SK-N-SH (cell line): ENCODE measurements around the gene ACOT7. TPM values are rescaled to one million over a fixed set of nuclear protein-coding genes. Genes with fewer than 3 reads are reported as not detected.

ENCODE experiments used
- CTCF ChIA-PET: fragments of 300-600, 350-600 bp; formaldehyde crosslinking; extraction: SDS; loops from one replicate; lab custom pipeline; 2021; lab: Yijun Ruan, JAX
- POLR2A ChIA-PET: fragments of 350-600 bp; sonication (Branson Sonifier 250); formaldehyde crosslinking; extraction: SDS; loops from one replicate; lab custom pipeline; 2020; ENCODE audit warnings: antibody characterized with exemption, inconsistent platforms; lab: Yijun Ruan, JAX
- DNase-seq: peaks from one replicate; pipeline ENCODE4 v3.0.0; 2012
- H2AFZ ChIP-seq: fragments of 200-600 bp; sonication (generic); 2 replicates; pipeline ENCODE4 v1.8.1; 2016; ENCODE audit warnings: antibody characterized with exemption, mild to moderate bottlenecking, low read depth
- H3F3A ChIP-seq: fragments of 200-600 bp; sonication (generic); replicated peaks from 2 replicates; pipeline ENCODE3; 2016; ENCODE audit warnings: antibody characterized with exemption, mild to moderate bottlenecking; ENCODE audit not compliant: insufficient read depth
- H3K27ac ChIP-seq, 2 experiments: fragments of 200-500 bp in 1 of 2; fragments of 200-600 bp in 1 of 2; sonication (Bioruptor generic) in 1 of 2; sonication (generic), shearing (Covaris generic) in 1 of 2; 2 replicates each; pipeline versions ENCODE4 v1.5.1 to v1.6.1; 2014 to 2016; ENCODE audit warnings: low read depth in 2 of 2, inconsistent platforms in 1 of 2, low read length in 1 of 2, mild to moderate bottlenecking in 1 of 2, mixed read lengths in 1 of 2
- H3K27me3 ChIP-seq: fragments of 200-600 bp; sonication (generic), shearing (Covaris generic); 2 replicates; pipeline ENCODE4 v1.6.1; 2016; ENCODE audit warnings: mixed run types; ENCODE audit not compliant: insufficient read depth
- H3K36me3 ChIP-seq, 2 experiments: fragments of 200-500 bp in 1 of 2; fragments of 200-600 bp in 1 of 2; sonication (Bioruptor generic) in 1 of 2; sonication (generic) in 1 of 2; replicated peaks in 1 of 2; 2 replicates each; pipeline versions ENCODE3 to v1.5.1; 2014 to 2016; ENCODE audit warnings: low read length in 1 of 2, mild to moderate bottlenecking in 1 of 2; ENCODE audit not compliant: insufficient read depth in 2 of 2, control insufficient read depth in 1 of 2
- H3K4me1 ChIP-seq, 2 experiments: fragments of 200-500 bp in 1 of 2; fragments of 200-600 bp in 1 of 2; sonication (Bioruptor generic) in 1 of 2; sonication (generic), shearing (Covaris generic) in 1 of 2; 2 replicates each; pipeline versions ENCODE4 v1.5.1 to v1.6.1; 2014 to 2016; ENCODE audit warnings: low read depth in 1 of 2, low read length in 1 of 2, mixed run types in 1 of 2; ENCODE audit not compliant: insufficient read depth in 2 of 2, control insufficient read depth in 1 of 2
- H3K4me2 ChIP-seq: fragments of 200-600 bp; sonication (generic), shearing (Covaris generic); 2 replicates; pipeline ENCODE4 v1.6.1; 2017; ENCODE audit warnings: mixed run types
- H3K4me3 ChIP-seq, 2 experiments: fragments of 200-500 bp in 1 of 2; fragments of 200-600 bp in 1 of 2; sonication (Bioruptor generic) in 1 of 2; sonication (generic), shearing (Covaris generic) in 1 of 2; 2 replicates each; pipeline versions ENCODE4 v1.5.1 to v1.8.1; 2014 to 2016; ENCODE audit warnings: low read depth in 2 of 2, inconsistent platforms in 1 of 2, low read length in 1 of 2, mild to moderate bottlenecking in 1 of 2, mixed read lengths in 1 of 2, moderate library complexity in 1 of 2
- H3K79me2 ChIP-seq: fragments of 200-600 bp; sonication (generic); 2 replicates; pipeline ENCODE4 v1.8.1; 2017; ENCODE audit warnings: mild to moderate bottlenecking; ENCODE audit not compliant: insufficient read depth
- H3K9ac ChIP-seq: fragments of 200-600 bp; sonication (generic); 2 replicates; pipeline ENCODE4 v1.6.1; 2017; ENCODE audit warnings: mixed run types
- H3K9me2 ChIP-seq: fragments of 200-600 bp; sonication (generic); 2 replicates; pipeline ENCODE4 v1.6.1; 2017; ENCODE audit warnings: mixed run types
- H3K9me3 ChIP-seq: fragments of 200-600 bp; sonication (generic); 2 replicates; pipeline ENCODE4 v1.6.1; 2017; ENCODE audit warnings: mixed run types, mild to moderate bottlenecking, moderate library complexity
- H4K20me1 ChIP-seq: fragments of 200-600 bp; sonication (generic); 2 replicates; pipeline ENCODE4 v1.6.1; 2017; ENCODE audit warnings: mild to moderate bottlenecking, mixed run types; ENCODE audit not compliant: insufficient read depth
- CHD2 ChIP-seq: fragments of 150-350 bp; IDR thresholded peaks from 2 replicates; pipeline ENCODE4 v1.6.1; 2018; ENCODE audit warnings: low read length; ENCODE audit not compliant: partially characterized antibody
- CTCF ChIP-seq: fragments of 200-600 bp; sonication (generic); IDR thresholded peaks from 2 replicates; pipeline ENCODE4 v1.6.1; 2017; ENCODE audit warnings: antibody characterized with exemption, mild to moderate bottlenecking, moderate library complexity
- ELF1 ChIP-seq: IDR thresholded peaks from 2 replicates; pipeline ENCODE4 v1.4.0; 2012
- FOSL2 ChIP-seq: IDR thresholded peaks from 2 replicates; pipeline ENCODE4 v1.4.0; 2012; ENCODE audit warnings: low read depth, mild to moderate bottlenecking, moderate library complexity, borderline replicate concordance
- GABPA ChIP-seq: IDR thresholded peaks from 2 replicates; pipeline ENCODE4 v1.4.0; 2012; ENCODE audit warnings: low read depth, mild to moderate bottlenecking
- GATA2 ChIP-seq: sonication (generic); formaldehyde crosslinking; IDR thresholded peaks from 2 replicates; pipeline ENCODE4 v1.5.0; 2020; ENCODE audit warnings: mild to moderate bottlenecking, missing genetic modification reagents
- JUND ChIP-seq: IDR thresholded peaks from 2 replicates; pipeline ENCODE4 v1.4.0; 2012
- NFIC ChIP-seq: IDR thresholded peaks from 2 replicates; pipeline ENCODE4 v1.4.0; 2012; ENCODE audit warnings: borderline replicate concordance
- PBX3 ChIP-seq: IDR thresholded peaks from 2 replicates; pipeline ENCODE4; 2012
- RAD21 ChIP-seq: IDR thresholded peaks from 2 replicates; pipeline ENCODE4 v1.6.1; 2012; ENCODE audit warnings: mild to moderate bottlenecking, low read length
- RCOR1 ChIP-seq: fragments of 150-350 bp; IDR thresholded peaks from 2 replicates; pipeline ENCODE4 v1.6.1; 2017; ENCODE audit warnings: antibody characterized with exemption, low read length
- RXRA ChIP-seq: IDR thresholded peaks from 2 replicates; pipeline ENCODE4 v1.4.0; 2012; ENCODE audit warnings: low read depth, mild to moderate bottlenecking, borderline replicate concordance
- SMC3 ChIP-seq: IDR thresholded peaks from 2 replicates; pipeline ENCODE4 v1.6.1; 2012; ENCODE audit warnings: low read depth, low read length, improper control_type of control experiment
- TCF12 ChIP-seq: IDR thresholded peaks from 2 replicates; pipeline ENCODE4 v1.4.0; 2012
- TEAD4 ChIP-seq: IDR thresholded peaks from 2 replicates; pipeline ENCODE4 v1.4.0; 2012; ENCODE audit warnings: mild to moderate bottlenecking, borderline replicate concordance; ENCODE audit not compliant: insufficient read depth
- USF2 ChIP-seq: fragments of 150-350 bp; IDR thresholded peaks from 2 replicates; pipeline ENCODE4 v1.6.1; 2017; ENCODE audit warnings: antibody characterized with exemption, low read length, low read depth, borderline replicate concordance
- YY1 ChIP-seq: IDR thresholded peaks from 2 replicates; pipeline ENCODE4 v1.4.0; 2012; ENCODE audit warnings: low read depth, mild to moderate bottlenecking
- ZBTB33 ChIP-seq: IDR thresholded peaks from 2 replicates; pipeline ENCODE4 v1.4.0; 2012; ENCODE audit warnings: low read depth, borderline replicate concordance
- WGBS: methylation state at CpG from one replicate; pipeline ENCODE4 v1.1.6; 2017; ENCODE audit warnings: low lambda C conversion rate; 5-methylcytosine and 5-hydroxymethylcytosine counted together
- polyA plus RNA-seq, 3 experiments: library from polyadenylated mRNA; depleted of rRNA; stranded (reverse); fragments of >200 nt; gene quantifications; 2 replicates each; pipeline ENCODE4 v1.2.3, GENCODE V29; 2012

The ACOT7 gene
- polyA plus RNA-seq, 1 of the 3 experiments (the other 2 are of a cell fraction), result 289 TPM

- 79% methylated on average over 9 of the region's 15 CpGs for WGBS
- no peaks in the 10 kb centered on the region for H3K9me2 ChIP-seq
- H3K4me2 ChIP-seq, result no peak overlapping the region
- peaks cover 21% of the 10 kb centered on the region for H4K20me1 ChIP-seq
- H3F3A ChIP-seq, result no peaks in the 10 kb centered on the region
- H3K9ac ChIP-seq, result no peak overlapping the region
- POLR2A ChIA-PET, result no interaction called here
- H3K27ac ChIP-seq, result no peak overlapping the region
- no peaks in the 10 kb centered on the region for H3K9me3 ChIP-seq
- peaks cover 8% of the 10 kb centered on the region; the same call in 1 of the 2 replicates for H3K79me2 ChIP-seq
- H2AFZ ChIP-seq, result no peak overlapping the region
- no peak overlapping the region for H3K4me3 ChIP-seq
- H3K27me3 ChIP-seq, result no peaks in the 10 kb centered on the region
- peak; percentile 77 for DNase-seq
- H3K36me3 ChIP-seq, result no peaks in the 10 kb centered on the region
- CTCF ChIA-PET, result interaction anchor here (0.7 to 5.7 kb wide), 22 partner anchors 9 to 116 kb away, joined by 3 to 42 read pairs (median 6); partner anchors contain the start of gene ACOT7
- peaks cover 0 to 19% of the 10 kb centered on the region in 2 experiments; a peak in 1 of 4 replicates for H3K4me1 ChIP-seq
- TF ChIP-seq JUND (no peak), NFIC (no peak), GATA2 (CRISPR knock-in tag) (no peak), RCOR1 (no peak), FOSL2 (no peak), GABPA (no peak), CHD2 (no peak), YY1 (no peak), PBX3 (no peak), SMC3 (peak; percentile 69), USF2 (no peak), TEAD4 (no peak), RAD21 (peak; percentile 74), TCF12 (no peak), CTCF (peak; percentile 57), ZBTB33 (no peak), ELF1 (no peak), RXRA (no peak)
Measured at GRCh38 chr1:6347641-6348487, 45.7 kb downstream of the ACOT7 start.
